Measurements from ENCODE around the gene CIDEB.

CIDEB gene

GRCh38 chr14:24300326-24300980 lies 7.3 kb downstream of the CIDEB start:
- no peak for TF ChIP-seq CTCF (IDR thresholded peaks at IDR 0.05; ENCODE audit: low read depth, low read length)
- no peak for DNase-seq (ENCODE audit: extremely low read depth, low read depth)

- TF ChIP-seq CTCF (IDR thresholded peaks at IDR 0.05; ENCODE audit: low read depth, low read length), result no peak
- DNase-seq (ENCODE audit: extremely low read depth, low read depth), result peak; percentile 44
These were observed 8.3 kb downstream of the CIDEB start, which contains the start of the genes DHRS1 and NOP9 for GRCh38 chr14:24299255-24300191. Gene DHRS1, minus strand, starts transcription at chr14:24299780. Its CDS starts 674 bp downstream, at chr14:24299106. Gene NOP9, plus strand, starts transcription at chr14:24299850. Its CDS starts 105 bp downstream, at chr14:24299955.

- TF ChIP-seq CTCF (IDR thresholded peaks at IDR 0.05; ENCODE audit: low read depth, low read length), result no peak
- no peak for DNase-seq (ENCODE audit: extremely low read depth, low read depth)
These were observed 8.9 kb downstream of the CIDEB start for GRCh38 chr14:24298892-24299254.

- peak; percentile 30 for TF ChIP-seq CTCF (IDR thresholded peaks at IDR 0.05; ENCODE audit: low read depth, low read length)
- no peak for DNase-seq (ENCODE audit: extremely low read depth, low read depth)
These were observed 10.4 kb downstream of the CIDEB start for GRCh38 chr14:24297190-24297964.

GRCh38 chr14:24296341-24297157 lies 11.2 kb downstream of the CIDEB start:
- peak; percentile 79 for TF ChIP-seq CTCF (IDR thresholded peaks at IDR 0.05; ENCODE audit: low read depth, low read length)
- DNase-seq (ENCODE audit: extremely low read depth, low read depth), result peak; percentile 68

- no peak for TF ChIP-seq CTCF (IDR thresholded peaks at IDR 0.05; ENCODE audit: low read depth, low read length)
- DNase-seq (ENCODE audit: extremely low read depth, low read depth), result no peak
These were observed 14.3 kb downstream of the CIDEB start for GRCh38 chr14:24293525-24293924.
